ENCODE data around the gene PCDHGA2.

DNA sequence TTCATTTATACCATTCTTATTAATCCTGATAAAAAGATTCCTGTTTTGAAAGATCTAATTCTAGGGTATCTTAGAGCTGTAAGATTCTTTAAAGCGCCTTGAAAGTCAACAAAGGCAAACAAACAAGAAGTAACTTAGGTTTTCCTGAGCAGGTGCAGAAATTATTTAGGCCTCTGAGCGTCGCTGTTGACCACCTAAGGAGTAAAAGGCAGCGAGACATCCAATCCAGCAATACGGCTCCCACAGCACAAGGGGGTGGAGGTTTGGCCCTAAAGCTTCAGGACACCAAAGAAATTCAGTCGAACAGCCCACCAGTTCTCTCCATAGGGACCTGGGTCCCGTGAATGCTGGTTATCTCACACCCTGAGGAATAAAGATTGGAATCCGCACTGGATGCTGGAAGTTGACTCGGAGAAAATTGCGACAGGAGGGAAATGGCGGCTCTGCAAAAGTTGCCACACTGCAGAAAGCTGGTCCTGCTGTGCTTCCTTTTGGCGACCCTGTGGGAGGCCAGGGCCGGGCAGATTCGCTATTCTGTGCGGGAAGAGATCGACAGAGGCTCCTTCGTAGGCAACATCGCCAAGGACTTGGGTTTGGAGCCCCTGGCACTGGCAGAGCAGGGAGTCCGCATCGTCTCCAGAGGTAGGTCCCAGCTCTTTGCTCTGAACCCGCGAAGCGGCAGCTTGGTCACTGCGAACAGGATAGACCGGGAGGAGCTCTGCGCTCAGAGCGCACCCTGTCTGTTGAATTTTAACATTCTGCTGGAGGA lies at the start of gene PCDHGA2:
- no peak for TF ChIP-seq POLR2A (IDR thresholded peaks at IDR 0.05)
- no peak for TF ChIP-seq POLR2AphosphoS5 (IDR thresholded peaks at IDR 0.05)

Measured in gastroesophageal sphincter (tissue), 2 donors.